ENCODE results near the gene NT5E.

GRCh38 chr6:85420551-85420950, 29.3 kb upstream of the NT5E start:
- TF ChIP-seq REST (IDR thresholded peaks at IDR 0.05; ENCODE audit: low read depth, low read length) (no peak), CTCF (IDR thresholded peaks at IDR 0.05) (no peak), MAX (IDR thresholded peaks at IDR 0.05; ENCODE audit: low read depth) (no peak), YY1 (IDR thresholded peaks at IDR 0.05; ENCODE audit: low read depth) (no peak), POLR2AphosphoS5 (IDR thresholded peaks at IDR 0.05; ENCODE audit: low read depth, low read length) (no peak), NRF1 (IDR thresholded peaks at IDR 0.05; ENCODE audit: low read depth, low read length) (no peak), TAF1 (IDR thresholded peaks at IDR 0.05; ENCODE audit: borderline replicate concordance, low read depth, low read length) (no peak), FOXM1 (IDR thresholded peaks at IDR 0.05; ENCODE audit: low read depth) (no peak), JUND (IDR thresholded peaks at IDR 0.05) (no peak), EZH2phosphoT487 (IDR thresholded peaks at IDR 0.05; ENCODE audit: borderline replicate concordance, low read depth) (no peak), GABPA (IDR thresholded peaks at IDR 0.05; ENCODE audit: low read depth) (no peak), GATA2 (CRISPR knock-in tag; IDR thresholded peaks at IDR 0.05) (no peak), EP300 (IDR thresholded peaks at IDR 0.05; ENCODE audit: borderline replicate concordance in 1 of 2, low read depth in 1 of 2, low read length in 1 of 2) (no peak), USF1 (IDR thresholded peaks at IDR 0.05; ENCODE audit: borderline replicate concordance, low read depth) (no peak)
